ENCODE data around the gene PLXNA1. TPM values are rescaled to one million over a fixed set of nuclear protein-coding genes. Genes with fewer than 3 reads are reported as not detected.

Gene PLXNA1
- total RNA-seq, 3 donors from 2014 or later (not counting 1 experiment from before 2014, with no cell fraction given) = 2.5 to 4.3 (median 2.8) TPM

- H3K27ac Mint-ChIP-seq = no peak overlapping the region
These were observed 13.3 kb upstream of the PLXNA1 start for GRCh38 chr3:126969586-126969985.

GRCh38 chr3:126970101-126970500, 12.8 kb upstream of the PLXNA1 start:
- DNase-seq = no peak
- intact Hi-C loops (cut with micrococcal nuclease) = no loop called here
- H3K4me3 Mint-ChIP-seq = no peak overlapping the region
- no peak overlapping the region for H3K27ac Mint-ChIP-seq
- Histone ChIP-seq H3K9me3 (ENCODE audit: control insufficient read depth, insufficient read depth, low read length) (no peaks in the 10 kb centered on the region), H3K4me3 (ENCODE audit: low read length) (no peak overlapping the region), H3K36me3 (ENCODE audit: control insufficient read depth, insufficient read depth, low read length) (no peaks in the 10 kb centered on the region), H3K27ac (ENCODE audit: low read length) (no peak overlapping the region), H3K4me1 (ENCODE audit: control insufficient read depth, insufficient read depth, low read length) (no peaks in the 10 kb centered on the region), H3K27me3 (ENCODE audit: control insufficient read depth, insufficient read depth, low read length) (no peaks in the 10 kb centered on the region)
- no peaks in the 10 kb centered on the region for H3K4me1 Mint-ChIP-seq
- WGBS (ENCODE audit: insufficient coverage) = 84% methylated on average over 5 of the region's 5 CpGs
- H3K36me3 Mint-ChIP-seq = peaks cover 12% of the 10 kb centered on the region
- ATAC-seq = no peak
- peaks cover 3 to 10% of the 10 kb centered on the region in 2 donors for H3K9me3 Mint-ChIP-seq
- H3K27me3 Mint-ChIP-seq (ENCODE audit: low read depth in 2 of 2) = peaks cover 15 to 26% of the 10 kb centered on the region in 2 donors
- TF ChIP-seq CTCF (IDR thresholded peaks at IDR 0.05) = no peak

More at GRCh38 chr3:126969586-126969985, 13.3 kb upstream of the PLXNA1 start:
- ATAC-seq = no peak
- H3K4me3 Mint-ChIP-seq = no peak overlapping the region
- intact Hi-C loops (cut with micrococcal nuclease) = no loop called here
- H3K27me3 ChIP-seq (ENCODE audit: control insufficient read depth, insufficient read depth, low read length) = no peaks in the 10 kb centered on the region
- H3K27me3 Mint-ChIP-seq (ENCODE audit: low read depth in 2 of 2) = peaks cover 10 to 21% of the 10 kb centered on the region in 2 donors
- no peaks in the 10 kb centered on the region for H3K4me1 Mint-ChIP-seq
- H3K4me1 ChIP-seq (ENCODE audit: control insufficient read depth, insufficient read depth, low read length) = no peaks in the 10 kb centered on the region
- no peak overlapping the region for H3K27ac ChIP-seq (ENCODE audit: low read length)
- H3K4me3 ChIP-seq (ENCODE audit: low read length) = no peak overlapping the region
- H3K36me3 Mint-ChIP-seq = peaks cover 7% of the 10 kb centered on the region
- peaks cover under 1 to 4% of the 10 kb centered on the region in 2 donors for H3K9me3 Mint-ChIP-seq
- no peak for TF ChIP-seq CTCF (IDR thresholded peaks at IDR 0.05)
- no peak for DNase-seq
- WGBS (ENCODE audit: insufficient coverage) = 74% methylated on average over 6 of the region's 7 CpGs
- H3K9me3 ChIP-seq (ENCODE audit: control insufficient read depth, insufficient read depth, low read length) = no peaks in the 10 kb centered on the region
- no peaks in the 10 kb centered on the region for H3K36me3 ChIP-seq (ENCODE audit: control insufficient read depth, insufficient read depth, low read length)

GRCh38 chr3:126970921-126971320, 12.0 kb upstream of the PLXNA1 start:
- H3K27ac ChIP-seq (ENCODE audit: low read length) = no peak overlapping the region
- H3K36me3 ChIP-seq (ENCODE audit: control insufficient read depth, insufficient read depth, low read length) = no peaks in the 10 kb centered on the region
- ATAC-seq (no peak), DNase-seq (no peak)
- no peaks in the 10 kb centered on the region for H3K4me1 Mint-ChIP-seq
- no peaks in the 10 kb centered on the region for H3K27me3 ChIP-seq (ENCODE audit: control insufficient read depth, insufficient read depth, low read length)
- TF ChIP-seq CTCF (IDR thresholded peaks at IDR 0.05) = no peak
- no peaks in the 10 kb centered on the region for H3K4me1 ChIP-seq (ENCODE audit: control insufficient read depth, insufficient read depth, low read length)
- peaks cover 17% of the 10 kb centered on the region for H3K36me3 Mint-ChIP-seq
- no peak overlapping the region for H3K27ac Mint-ChIP-seq
- no peak overlapping the region for H3K4me3 ChIP-seq (ENCODE audit: low read length)
- H3K9me3 Mint-ChIP-seq = peaks cover 4 to 12% of the 10 kb centered on the region in 2 donors
- intact Hi-C loops (cut with micrococcal nuclease) = no loop called here
- H3K27me3 Mint-ChIP-seq (ENCODE audit: low read depth in 2 of 2) = peaks cover 18 to 33% of the 10 kb centered on the region in 2 donors
- H3K4me3 Mint-ChIP-seq = no peak overlapping the region
- no peaks in the 10 kb centered on the region for H3K9me3 ChIP-seq (ENCODE audit: control insufficient read depth, insufficient read depth, low read length)
- WGBS (ENCODE audit: insufficient coverage) = 83% methylated on average over 2 of the region's 5 CpGs

GRCh38 chr3:126971891-126972351, 11.0 kb upstream of the PLXNA1 start:
- H3K4me3 ChIP-seq (ENCODE audit: low read length) = no peak overlapping the region
- H3K27ac ChIP-seq (ENCODE audit: low read length) = no peak overlapping the region
- H3K4me1 Mint-ChIP-seq = no peaks in the 10 kb centered on the region
- no peak for TF ChIP-seq CTCF (IDR thresholded peaks at IDR 0.05)
- H3K36me3 ChIP-seq (ENCODE audit: control insufficient read depth, insufficient read depth, low read length) = no peaks in the 10 kb centered on the region
- H3K27ac Mint-ChIP-seq = no peak overlapping the region
- H3K27me3 ChIP-seq (ENCODE audit: control insufficient read depth, insufficient read depth, low read length) = no peaks in the 10 kb centered on the region
- WGBS (ENCODE audit: insufficient coverage) = 32% methylated on average over 13 of the region's 13 CpGs
- no peak overlapping the region for H3K4me3 Mint-ChIP-seq
- no peaks in the 10 kb centered on the region for H3K4me1 ChIP-seq (ENCODE audit: control insufficient read depth, insufficient read depth, low read length)
- peaks cover 4 to 12% of the 10 kb centered on the region in 2 donors for H3K9me3 Mint-ChIP-seq
- intact Hi-C loops (cut with micrococcal nuclease) = no loop called here
- peaks cover 18 to 33% of the 10 kb centered on the region in 2 donors for H3K27me3 Mint-ChIP-seq (ENCODE audit: low read depth in 2 of 2)
- DNase-seq (no peak), ATAC-seq (peak in 1 of 3 donors; percentile 43)
- H3K36me3 Mint-ChIP-seq = peaks cover 17% of the 10 kb centered on the region
- H3K9me3 ChIP-seq (ENCODE audit: control insufficient read depth, insufficient read depth, low read length) = no peaks in the 10 kb centered on the region
